Testis (tissue), 2 donors: Measurements from ENCODE around the gene TENM4.

Experiments used
- POLR2A ChIP-seq: fragments of 450-650 bp; IDR thresholded peaks from one replicate; pipeline ENCODE4 v1.6.1; 2017; ENCODE audit warnings: antibody characterized with exemption, mild to moderate bottlenecking, moderate library complexity
- TF ChIP-seq, protein P1 (sequence below), 3 experiments: fragments of 450-650 bp in 2 of 3; fragments of 200-600 bp in 1 of 3; sonication (generic) in 1 of 3; IDR thresholded peaks; one replicate each; pipeline ENCODE4 v1.5.1; 2016 to 2019; ENCODE audit warnings: antibody characterized with exemption in 3 of 3, mild to moderate bottlenecking in 2 of 3, moderate library complexity in 1 of 3

DNA sequence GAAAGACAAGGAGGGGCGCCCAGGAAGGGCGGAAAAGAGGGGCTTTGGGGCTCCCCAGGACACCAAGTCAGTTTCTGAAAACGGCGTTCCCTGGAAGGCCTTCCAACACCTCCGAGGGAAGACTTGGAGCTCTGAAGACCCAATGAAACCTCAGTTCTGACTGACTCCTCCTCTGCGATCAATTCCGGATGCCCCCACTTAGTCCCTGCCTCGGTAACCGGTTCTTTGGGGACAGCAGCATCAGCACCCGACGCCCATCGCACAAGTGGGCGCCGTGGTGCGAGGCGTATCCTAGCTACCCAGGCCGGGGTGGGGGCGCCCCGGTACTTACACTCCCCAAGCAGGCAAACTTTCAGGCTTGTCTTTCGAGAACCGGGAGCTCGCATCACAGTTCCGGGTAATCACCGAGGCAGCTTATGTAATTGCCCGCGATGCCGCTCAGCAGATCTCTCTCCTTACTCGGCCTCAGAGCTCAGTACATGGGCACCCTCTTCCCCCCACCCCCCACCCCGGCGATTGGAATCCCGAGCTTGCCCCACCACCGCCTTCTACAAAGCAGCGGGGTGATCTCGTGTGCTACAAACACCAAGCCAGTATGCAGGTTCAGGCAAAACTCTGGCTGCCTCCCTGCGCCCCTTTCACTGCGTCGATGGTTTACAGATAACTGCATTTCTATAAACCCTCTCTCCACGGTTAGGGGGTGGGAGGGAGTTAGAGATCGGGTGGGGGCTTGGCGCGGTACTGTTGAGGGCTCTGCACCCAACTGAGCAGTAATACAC, 2.0 kb downstream of the TENM4 start:
- no peak for TF ChIP-seq POLR2A
- TF ChIP-seq, protein P1, sequence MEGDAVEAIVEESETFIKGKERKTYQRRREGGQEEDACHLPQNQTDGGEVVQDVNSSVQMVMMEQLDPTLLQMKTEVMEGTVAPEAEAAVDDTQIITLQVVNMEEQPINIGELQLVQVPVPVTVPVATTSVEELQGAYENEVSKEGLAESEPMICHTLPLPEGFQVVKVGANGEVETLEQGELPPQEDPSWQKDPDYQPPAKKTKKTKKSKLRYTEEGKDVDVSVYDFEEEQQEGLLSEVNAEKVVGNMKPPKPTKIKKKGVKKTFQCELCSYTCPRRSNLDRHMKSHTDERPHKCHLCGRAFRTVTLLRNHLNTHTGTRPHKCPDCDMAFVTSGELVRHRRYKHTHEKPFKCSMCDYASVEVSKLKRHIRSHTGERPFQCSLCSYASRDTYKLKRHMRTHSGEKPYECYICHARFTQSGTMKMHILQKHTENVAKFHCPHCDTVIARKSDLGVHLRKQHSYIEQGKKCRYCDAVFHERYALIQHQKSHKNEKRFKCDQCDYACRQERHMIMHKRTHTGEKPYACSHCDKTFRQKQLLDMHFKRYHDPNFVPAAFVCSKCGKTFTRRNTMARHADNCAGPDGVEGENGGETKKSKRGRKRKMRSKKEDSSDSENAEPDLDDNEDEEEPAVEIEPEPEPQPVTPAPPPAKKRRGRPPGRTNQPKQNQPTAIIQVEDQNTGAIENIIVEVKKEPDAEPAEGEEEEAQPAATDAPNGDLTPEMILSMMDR (IDR thresholded peaks at IDR 0.05): no peak
